Endometrial microvascular endothelial cells (primary cell): Measurements from ENCODE around the gene CHSY1. TPM values are rescaled to one million over a fixed set of nuclear protein-coding genes. Genes with fewer than 3 reads are reported as not detected.

Experiments used
- in situ Hi-C: cut with HindIII; loops from 2 replicates; pipeline ENCODE4 v1.10.0; 2017; ENCODE audit warnings: low sequenced_read_pairs, low pct_unique_long_range_greater_than_20kb; ENCODE audit errors: inconsistent ontology term
- total RNA-seq: library from RNA; depleted of rRNA; stranded (reverse); fragments of >200 nt; gene quantifications from one replicate; pipeline ENCODE4 v1.2.3, GENCODE V29; 2015; ENCODE audit errors: inconsistent ontology term

The CHSY1 gene
- total RNA-seq, 1 donor from 2014 or later, result 35.7 TPM

GRCh38 chr15:101165905-101166471, 85.9 kb downstream of the CHSY1 start:
- in situ Hi-C loops, result no loop called here

DNA sequence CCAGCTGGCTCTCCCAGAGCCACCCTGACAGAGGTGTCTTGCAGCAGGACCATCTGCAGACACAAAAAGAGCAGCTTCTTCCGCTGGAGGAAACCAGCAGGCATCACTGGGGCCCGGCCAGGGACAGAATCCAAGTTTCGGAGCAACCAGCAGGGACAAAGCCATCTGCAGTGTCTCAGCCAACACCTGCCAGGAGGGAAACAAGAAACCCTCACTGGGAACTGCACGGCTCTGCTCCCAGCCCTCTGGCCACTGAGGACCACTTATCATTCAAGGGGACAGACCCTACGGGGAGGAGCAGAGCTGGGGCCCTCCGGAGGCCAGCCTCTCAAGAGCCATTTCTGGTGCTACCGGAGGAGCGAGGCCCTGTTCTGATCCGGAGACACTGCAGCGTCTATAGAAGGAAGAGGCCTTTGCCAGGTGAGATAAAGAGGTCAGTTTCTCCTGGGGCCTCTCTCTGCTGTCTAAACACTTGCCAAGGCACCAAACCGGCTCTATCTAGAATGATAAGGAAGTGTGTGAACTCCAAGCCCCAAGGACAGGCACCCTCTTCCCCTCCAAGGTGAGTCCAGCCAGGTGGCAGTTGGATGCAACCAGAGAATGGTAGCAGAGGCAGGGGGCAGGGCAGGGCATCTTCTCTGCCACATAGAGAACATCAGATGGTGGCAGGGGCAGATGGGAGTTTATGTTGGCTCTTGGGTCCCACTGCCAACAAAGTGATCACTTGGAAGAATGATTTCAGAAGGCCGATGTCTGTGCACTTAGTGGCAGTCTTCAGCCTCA, 89.0 kb downstream of the CHSY1 start:
- in situ Hi-C loops, result no loop called here

- in situ Hi-C loops, result no loop called here
These were observed 90.2 kb downstream of the CHSY1 start for GRCh38 chr15:101161656-101162055.

- in situ Hi-C loops, result no loop called here
These were observed 91.7 kb downstream of the CHSY1 start for GRCh38 chr15:101159936-101160815.

- in situ Hi-C loops, result no loop called here
These were observed 92.5 kb downstream of the CHSY1 start for GRCh38 chr15:101159096-101159935.

DNA sequence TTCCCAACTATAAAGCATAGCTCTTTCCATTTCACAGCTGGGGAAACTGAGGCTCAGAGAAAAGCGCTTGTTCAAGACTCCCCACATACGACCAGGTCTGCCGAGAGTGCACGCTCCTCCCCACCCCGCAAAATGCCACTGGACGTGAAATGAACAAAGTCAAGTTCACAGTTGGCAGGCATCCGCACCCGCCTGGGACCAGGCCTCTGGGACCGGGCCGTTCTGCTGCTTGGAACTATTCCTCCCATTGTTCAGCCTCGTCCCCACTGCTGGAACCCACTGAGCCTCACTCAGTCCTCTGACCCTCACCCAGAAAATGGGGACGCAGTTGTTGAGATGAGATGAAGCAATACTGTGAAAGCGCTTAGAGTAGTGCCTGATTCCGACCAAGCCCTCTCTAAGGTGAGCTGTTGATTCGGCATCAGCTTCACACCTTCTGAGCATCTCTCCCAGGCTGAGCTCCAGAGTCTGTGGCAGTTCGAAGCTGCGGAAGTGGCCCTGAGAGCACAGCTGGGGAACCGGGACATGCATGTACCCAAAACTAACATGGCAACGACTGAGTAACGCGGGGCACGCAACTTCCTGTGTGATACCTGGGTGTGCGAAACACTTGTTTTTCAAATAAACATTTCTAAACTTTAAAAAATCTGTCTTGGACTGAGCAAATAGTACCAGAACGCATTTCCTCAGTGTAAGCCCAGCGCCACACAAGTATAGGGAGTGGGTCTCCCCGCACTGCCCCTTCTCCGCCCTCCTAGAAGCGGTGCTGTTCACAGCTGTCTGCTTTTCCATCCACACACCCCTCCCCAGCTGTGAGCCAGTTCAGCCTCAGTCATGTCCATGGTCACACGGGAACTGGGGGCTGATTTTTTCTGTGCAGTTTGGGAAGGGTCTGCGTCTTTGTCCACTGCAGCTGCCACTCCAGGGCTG, 93.4 kb downstream of the CHSY1 start:
- in situ Hi-C loops, result no loop called here

DNA sequence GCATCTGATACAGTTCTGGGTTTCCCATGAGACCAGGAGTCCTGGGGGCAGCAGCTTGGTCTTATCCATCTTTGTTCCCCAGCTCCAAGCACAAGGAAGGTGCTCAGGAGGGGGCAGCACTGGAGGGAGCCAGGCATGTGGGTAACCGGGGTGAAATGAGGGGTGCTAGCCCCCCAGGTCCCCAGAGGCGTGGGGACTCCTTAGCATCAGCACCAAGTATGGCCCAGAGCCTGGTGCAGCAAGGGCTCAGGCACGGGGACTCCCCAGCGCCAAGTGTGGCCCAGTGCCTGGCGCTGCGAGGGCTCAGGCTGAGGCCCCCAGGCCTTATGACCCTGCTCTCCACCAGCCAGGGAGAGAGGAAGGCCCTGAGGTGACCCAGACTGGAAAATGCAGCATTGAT, 94.1 kb downstream of the CHSY1 start:
- in situ Hi-C loops, result no loop called here

- in situ Hi-C loops, result no loop called here
These were observed 95.2 kb downstream of the CHSY1 start for GRCh38 chr15:101156509-101157159.

- in situ Hi-C loops, result no loop called here
These were observed 95.8 kb downstream of the CHSY1 start for GRCh38 chr15:101156061-101156460.

- in situ Hi-C loops, result no loop called here
These were observed 97.8 kb downstream of the CHSY1 start for GRCh38 chr15:101153801-101154656.

GRCh38 chr15:101152914-101153313, 98.9 kb downstream of the CHSY1 start:
- in situ Hi-C loops, result no loop called here

- in situ Hi-C loops, result no loop called here
These were observed 100.6 kb downstream of the CHSY1 start for GRCh38 chr15:101151288-101151687.

- in situ Hi-C loops, result no loop called here
These were observed 101.2 kb downstream of the CHSY1 start for GRCh38 chr15:101150723-101151040.

DNA sequence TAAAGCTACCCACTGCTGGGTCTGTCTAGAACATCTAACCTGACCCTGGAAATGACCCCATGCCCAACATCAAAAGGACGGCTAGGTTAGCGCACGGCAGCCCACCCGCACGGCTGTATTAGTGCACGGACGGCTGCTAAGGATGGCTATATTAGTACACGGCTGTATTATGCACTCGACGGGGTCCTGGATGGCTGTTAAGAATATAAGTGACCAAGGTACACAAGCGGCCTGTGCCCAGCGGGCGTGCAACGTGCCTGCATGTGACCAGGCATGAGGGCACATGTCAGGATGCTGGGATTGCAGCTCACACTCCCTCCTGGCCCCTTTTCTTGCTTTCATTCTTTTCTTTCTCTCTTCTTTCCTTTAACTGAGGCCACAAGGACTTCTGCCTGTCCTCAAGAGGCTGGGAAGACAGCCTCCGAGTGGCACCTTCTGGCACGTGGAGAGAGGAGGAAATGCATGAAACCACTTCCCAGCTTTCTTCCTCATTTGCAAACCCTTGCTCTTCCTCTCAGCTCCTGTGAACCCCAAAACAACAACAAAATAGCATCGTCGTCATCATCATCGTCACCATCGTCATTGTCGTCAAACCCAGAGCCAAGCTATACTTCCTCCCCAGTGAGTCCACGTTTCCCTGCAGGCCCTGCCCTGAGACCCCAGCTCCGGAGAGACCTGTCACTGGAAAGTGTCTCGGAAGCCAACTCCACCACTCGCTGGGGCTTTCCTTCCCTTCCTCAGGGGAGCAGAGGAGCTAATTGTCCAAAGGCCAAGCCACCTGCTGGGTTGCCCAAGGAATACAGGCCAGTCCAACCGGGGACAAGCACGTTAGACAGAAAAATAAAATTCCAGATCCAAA, 101.8 kb downstream of the CHSY1 start:
- in situ Hi-C loops, result no loop called here

GRCh38 chr15:101148881-101149664, 102.8 kb downstream of the CHSY1 start:
- in situ Hi-C loops, result no loop called here
